HL-60 (cell line): ENCODE measurements around the gene AMDHD2.

Source experiments
- CTCF ChIP-seq: IDR thresholded peaks from one replicate; pipeline ENCODE4 v1.5.1; 2011; ENCODE audit warnings: low read length, control low read depth, inconsistent platforms; ENCODE audit not compliant: insufficient read depth
- POLR2AphosphoS5 ChIP-seq: IDR thresholded peaks from 2 replicates; pipeline ENCODE4 v1.6.1; 2012; ENCODE audit warnings: low read depth
- REST ChIP-seq: IDR thresholded peaks from 2 replicates; pipeline ENCODE4 v1.6.1; 2012; ENCODE audit warnings: low read depth; ENCODE audit not compliant: insufficient replicate concordance

- no peak for TF ChIP-seq POLR2AphosphoS5
- no peak for TF ChIP-seq CTCF
- TF ChIP-seq REST: no peak
Observed at GRCh38 chr16:2481676-2482075, 38.5 kb upstream of the AMDHD2 start.
